Nucleus accumbens (tissue), 56 donors: ENCODE data around the gene MYCBPAP.
A peak's percentile ranks its signal among the peaks of the same experiment; 100 is the strongest.

Source experiments
- DNase-seq, 56 donors: peaks; one replicate each; lab custom pipeline; 2025; lab: John Stamatoyannopoulos, UW

MYCBPAP gene

DNA sequence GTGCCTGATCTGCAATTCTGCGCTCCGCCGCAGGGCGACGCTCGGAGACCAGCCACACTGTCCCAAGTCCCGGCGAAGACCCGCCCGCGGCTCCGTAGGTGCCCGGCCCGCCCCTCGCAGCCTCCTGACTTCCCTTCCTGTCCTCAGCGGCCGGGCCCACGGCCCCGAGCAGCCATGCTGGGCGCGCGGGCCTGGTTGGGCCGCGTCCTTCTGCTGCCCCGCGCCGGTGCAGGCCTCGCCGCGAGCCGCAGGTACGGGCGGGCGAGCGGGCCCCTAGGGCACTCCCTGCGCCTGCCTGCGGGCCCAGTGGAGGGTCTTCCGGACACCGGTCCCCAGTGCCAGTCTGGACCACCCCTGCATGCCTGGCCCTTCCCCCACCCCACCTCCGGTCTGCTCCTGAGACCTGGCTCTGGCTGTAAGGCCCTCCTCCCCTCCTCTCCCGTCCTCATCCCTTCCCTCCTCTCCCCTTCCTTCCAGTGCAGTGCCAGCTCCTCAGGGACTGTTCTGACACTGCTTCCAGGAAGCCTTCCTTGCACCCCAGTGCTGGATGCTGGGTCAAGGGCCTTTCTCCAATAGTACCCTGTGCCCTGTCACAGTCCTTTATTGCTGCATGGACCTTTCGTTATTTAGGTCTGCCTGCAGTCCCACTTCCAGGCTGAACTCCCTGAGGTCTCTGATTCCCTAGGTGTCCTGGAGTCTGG is 38.9 kb downstream of the MYCBPAP start, which contains the start of gene SPATA20:
SPATA20 (plus strand) TSS at position 140 of the 701 bp plus-strand sequence; CDS start at position 175, 35 bp downstream.
- DNase-seq: peak in 55 of 56 donors; percentile 17 to 90 (median 65)

- no peak for DNase-seq
Measured at GRCh38 chr17:50547736-50548083, 39.5 kb downstream of the MYCBPAP start.

DNA sequence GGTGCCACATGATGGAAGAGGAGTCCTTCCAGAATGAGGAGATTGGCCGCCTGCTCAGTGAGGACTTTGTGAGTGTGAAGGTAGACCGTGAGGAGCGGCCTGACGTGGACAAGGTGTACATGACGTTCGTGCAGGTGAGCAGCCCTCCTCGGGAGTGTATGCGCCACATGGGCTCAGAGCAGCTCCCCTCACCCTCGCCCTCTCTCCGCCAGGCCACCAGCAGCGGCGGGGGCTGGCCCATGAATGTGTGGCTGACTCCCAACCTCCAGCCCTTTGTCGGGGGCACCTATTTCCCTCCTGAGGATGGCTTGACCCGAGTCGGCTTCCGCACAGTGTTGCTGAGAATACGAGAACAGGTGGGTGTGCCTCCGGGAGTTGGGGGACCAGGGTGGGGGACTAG is 40.6 kb downstream of the MYCBPAP start:
- DNase-seq: no peak

DNA sequence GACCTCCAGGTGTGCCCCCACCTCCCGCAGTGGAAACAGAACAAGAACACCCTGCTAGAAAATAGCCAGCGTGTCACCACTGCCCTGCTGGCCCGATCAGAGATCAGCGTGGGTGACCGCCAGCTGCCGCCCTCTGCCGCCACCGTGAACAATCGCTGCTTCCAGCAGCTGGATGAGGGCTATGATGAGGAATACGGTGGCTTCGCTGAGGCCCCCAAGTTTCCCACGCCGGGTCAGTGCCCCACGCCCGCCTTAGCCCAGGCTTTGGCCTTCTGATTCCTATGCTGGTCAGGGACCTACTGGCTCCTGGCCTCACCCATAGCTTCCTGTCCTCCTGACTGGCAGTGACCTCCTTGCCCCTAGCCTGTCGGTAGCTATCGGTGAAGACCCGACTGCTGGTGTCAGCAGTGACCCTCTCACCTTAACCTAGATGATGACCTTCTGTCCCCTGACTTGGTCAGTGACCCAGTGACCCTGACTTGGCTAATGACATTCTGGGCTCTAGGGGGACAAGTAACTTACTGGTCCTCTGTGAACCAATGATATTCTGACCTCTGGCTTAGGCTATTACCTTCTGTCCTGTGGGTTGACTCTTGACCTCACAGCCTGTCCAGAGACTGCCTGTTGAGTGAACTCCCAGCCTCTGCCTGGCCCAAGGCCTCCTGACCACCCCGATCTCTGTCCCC is 41.2 kb downstream of the MYCBPAP start:
- DNase-seq: no peak

DNA sequence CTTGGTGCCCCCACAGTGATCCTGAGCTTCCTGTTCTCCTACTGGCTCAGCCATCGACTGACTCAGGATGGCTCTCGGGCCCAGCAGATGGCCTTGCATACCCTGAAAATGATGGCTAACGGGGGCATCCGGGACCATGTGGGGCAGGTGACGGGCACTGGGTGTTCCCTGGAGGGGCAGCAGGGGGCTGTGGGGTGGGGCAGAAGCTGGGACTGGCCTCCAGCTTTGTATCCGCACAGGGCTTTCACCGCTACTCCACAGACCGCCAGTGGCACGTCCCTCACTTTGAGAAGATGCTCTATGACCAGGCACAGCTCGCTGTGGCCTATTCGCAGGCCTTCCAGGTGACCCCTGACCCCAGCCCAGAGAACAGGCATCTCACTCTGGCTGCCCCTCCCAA is 41.7 kb downstream of the MYCBPAP start:
- no peak for DNase-seq

DNA sequence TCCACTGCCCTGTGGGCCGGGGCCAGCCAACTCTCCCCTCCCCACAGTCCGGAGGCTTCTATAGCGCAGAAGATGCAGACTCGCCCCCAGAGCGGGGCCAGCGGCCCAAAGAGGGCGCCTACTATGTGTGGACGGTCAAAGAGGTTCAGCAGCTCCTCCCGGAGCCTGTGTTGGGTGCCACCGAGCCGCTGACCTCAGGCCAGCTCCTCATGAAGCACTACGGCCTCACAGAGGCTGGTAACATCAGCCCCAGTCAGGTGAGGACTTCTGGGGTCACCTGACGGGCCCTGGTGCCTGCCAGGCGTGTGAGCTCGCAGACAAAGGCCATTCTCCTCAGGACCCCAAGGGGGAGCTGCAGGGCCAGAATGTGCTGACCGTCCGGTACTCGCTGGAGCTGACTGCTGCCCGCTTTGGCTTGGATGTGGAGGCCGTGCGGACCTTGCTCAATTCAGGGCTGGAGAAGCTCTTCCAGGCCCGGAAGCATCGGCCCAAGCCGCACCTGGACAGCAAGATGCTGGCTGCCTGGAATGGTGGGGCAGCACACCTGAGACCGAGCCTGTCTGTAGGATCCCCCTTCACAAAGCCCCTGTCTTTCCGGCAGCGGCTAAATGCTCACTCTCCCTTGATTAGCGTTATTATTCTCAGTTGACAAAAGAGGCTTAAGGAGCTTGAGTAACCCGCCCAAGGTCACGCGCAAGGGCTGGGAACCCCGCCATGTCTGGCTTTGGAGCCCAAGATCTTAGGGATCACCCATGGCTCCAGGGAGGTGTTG is 42.6 kb downstream of the MYCBPAP start:
- DNase-seq: peak in 52 of 56 donors; percentile 7 to 82 (median 58)

DNA sequence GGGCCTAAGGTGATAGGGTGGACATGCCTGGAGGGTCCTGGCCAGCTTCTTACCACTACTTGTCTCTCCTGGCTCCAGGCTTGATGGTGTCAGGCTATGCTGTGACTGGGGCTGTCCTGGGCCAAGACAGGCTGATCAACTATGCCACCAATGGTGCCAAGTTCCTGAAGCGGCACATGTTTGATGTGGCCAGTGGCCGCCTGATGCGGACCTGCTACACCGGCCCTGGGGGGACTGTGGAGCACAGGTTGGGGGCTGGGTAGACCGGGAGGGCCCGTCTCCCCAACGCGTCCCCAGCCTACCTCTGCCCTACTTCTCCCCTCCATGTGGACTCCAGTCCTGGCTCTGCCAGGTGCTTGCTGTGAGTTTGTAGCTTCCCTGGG is 43.2 kb downstream of the MYCBPAP start:
- no peak for DNase-seq

GRCh38 chr17:50551884-50552283 is 43.6 kb downstream of the MYCBPAP start:
- DNase-seq: no peak

DNA sequence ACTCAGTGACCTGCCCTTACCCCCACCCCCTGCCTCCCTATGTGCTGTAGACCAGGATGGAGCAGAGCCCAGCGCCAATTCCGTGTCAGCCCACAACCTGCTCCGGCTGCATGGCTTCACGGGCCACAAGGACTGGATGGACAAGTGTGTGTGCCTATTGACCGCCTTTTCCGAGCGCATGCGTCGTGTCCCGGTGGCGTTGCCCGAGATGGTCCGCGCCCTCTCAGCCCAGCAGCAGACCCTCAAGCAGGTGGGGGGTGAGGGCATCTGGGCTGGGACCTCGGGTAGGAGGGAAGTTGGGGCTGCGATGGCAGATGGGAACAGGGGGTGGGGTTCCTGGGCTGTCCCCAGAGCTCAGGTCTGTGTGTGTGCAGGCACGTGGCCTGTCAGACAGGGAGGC is 46.0 kb downstream of the MYCBPAP start:
- no peak for DNase-seq

DNA sequence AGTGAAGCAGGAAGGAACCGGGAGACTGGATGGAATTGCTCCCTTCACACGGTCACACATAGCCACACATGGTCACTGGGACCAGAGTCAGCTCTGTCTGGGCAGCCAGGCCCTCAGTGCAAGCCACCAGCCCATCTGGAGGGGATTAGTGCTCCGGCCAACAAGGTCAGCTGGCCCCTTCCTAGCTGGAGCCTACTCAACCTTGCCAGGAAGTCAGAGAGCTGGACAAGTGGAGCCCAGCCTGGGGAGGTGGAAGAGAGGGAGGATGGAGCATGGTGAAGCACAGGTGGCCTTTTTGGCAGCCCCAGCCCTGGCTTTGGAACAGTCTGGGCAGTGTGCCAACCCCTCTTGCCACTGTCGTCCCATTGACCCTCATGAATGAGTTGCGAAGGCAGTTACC is 48.6 kb downstream of the MYCBPAP start:
- peak in 10 of 56 donors; percentile 6 to 47 (median 27) for DNase-seq

DNA sequence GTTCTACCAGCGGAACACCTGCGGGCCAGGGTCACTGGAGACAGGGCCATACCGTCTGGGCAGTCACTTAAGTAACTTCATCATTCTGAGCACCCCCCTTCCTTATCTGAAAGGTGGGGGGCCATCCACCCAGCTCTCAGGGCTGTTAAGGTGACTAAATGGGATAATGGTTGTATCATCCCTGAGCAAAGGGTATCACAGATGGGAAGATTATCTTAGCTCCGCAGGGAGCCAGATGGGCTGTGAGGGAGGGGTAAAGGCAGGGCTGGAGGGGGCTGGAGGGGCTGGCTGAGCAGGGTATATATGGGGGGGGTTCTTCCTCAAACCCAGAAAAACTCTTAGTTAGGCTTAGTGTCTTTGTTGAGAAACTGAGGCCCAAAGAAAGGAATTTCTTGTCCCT is 49.4 kb downstream of the MYCBPAP start:
- no peak for DNase-seq

- DNase-seq: no peak
Measured at GRCh38 chr17:50558091-50558490, 49.9 kb downstream of the MYCBPAP start.

GRCh38 chr17:50558581-50558940 is 50.3 kb downstream of the MYCBPAP start:
- peak in 2 of 56 donors; percentile 12 to 15 for DNase-seq

DNA sequence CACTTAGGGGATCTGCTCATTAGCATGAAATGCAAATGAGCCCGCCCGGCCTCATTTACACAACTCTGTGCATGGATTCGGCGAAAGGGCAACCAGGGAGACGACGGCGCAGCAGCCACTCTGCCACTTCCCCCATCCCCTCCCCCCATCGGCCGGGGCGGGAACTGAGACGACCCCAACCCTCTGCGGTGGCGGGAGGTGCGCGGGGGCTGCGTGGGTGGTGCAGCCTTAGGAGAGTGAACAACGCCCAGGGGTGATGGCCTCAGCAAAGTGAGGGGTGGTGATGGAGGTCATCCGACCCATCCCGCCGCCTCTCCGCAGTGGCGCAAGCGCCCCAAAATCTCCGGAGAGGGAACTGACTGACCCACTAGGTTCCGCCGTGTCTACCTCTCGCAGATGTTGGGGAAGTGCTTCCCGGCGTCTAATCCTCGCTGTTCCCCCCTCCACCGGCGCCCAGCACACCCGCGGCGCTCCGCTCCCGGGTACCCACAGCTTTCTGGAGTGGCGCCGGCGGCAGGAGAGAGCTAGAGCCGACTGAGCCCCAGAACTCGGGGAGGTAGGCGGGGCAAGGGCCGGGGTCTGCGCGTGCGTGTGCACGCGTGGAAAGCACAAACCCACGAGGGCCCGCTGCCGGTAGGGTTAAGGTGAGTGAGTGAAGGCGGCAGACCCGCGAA is 50.8 kb downstream of the MYCBPAP start:
- DNase-seq: peak in 5 of 56 donors; percentile 7 to 44 (median 14)

GRCh38 chr17:50559674-50560184 is 51.5 kb downstream of the MYCBPAP start:
- DNase-seq: peak in 3 of 56 donors; percentile 19 to 66 (median 35)

DNA sequence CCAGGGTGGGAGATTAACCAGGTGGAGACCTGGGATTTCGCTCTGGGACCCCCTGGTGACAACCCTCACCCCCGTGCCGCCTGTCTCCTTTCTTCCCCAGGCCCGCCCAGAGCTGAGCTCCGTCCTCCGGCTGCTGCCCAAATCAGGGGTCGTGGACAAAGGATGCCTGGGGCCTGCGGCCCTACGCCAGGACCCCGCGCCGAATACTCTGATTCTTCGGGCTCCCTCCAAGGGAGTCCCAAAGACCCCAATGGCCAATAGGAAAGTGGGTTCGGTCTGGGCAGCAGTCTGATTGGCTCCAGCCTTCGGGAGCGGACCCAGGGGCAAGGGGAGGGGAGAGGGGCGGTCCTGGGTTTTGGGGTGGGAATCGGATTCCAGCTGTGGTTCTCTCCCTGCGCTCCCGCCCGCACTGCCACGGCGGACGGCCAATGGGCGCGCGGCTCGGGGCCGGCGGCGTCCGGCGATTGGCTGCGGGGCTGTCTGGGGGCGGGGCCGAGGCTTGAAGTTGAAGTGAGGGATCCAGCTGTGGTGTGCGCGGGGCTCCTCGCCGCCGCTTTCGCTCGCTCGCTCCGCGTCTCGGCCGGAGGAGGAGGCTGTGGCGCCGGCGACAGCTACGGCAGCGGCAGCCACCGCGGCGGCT is 52.1 kb downstream of the MYCBPAP start, which contains the start of gene CACNA1G:
CACNA1G (plus strand) TSS at position 531 of the 640 bp plus-strand sequence. CDS start 745 bp downstream, outside the sequence.
- DNase-seq: peak in 54 of 56 donors; percentile 11 to 93 (median 70)

GRCh38 chr17:50560931-50561745 is 52.9 kb downstream of the MYCBPAP start:
- DNase-seq: peak in 1 of 56 donors; percentile 79

GRCh38 chr17:50561746-50562141 is 53.5 kb downstream of the MYCBPAP start:
- DNase-seq: no peak
